CD4-positive, alpha-beta T cell treated with Interleukin-1 beta for 1 hour (primary cell): ENCODE results near the gene MAP3K7.

Experiments
- DNase-seq, 2 donors: peaks; one replicate each; pipeline ENCODE4 v3.0.0-alpha.2; 2020 to 2022

The MAP3K7 gene

DNA sequence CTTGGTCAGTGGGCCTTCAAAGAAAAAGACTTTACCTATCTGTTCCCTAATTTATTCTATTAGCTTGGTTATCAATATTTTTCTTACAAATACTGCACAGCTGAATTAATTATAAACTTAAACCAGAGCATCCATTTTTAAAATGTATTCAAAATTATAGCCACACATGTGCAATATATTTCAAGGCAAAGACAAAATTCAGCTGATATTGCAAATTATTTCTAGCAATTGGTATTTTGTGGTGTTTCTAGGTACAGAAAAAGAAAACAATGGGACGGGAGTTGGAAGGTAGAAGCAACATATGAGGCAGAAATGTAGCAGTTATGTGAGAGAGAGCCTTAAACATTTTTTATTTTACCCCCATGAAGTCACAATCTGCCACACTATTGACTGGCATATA lies 64.9 kb downstream of the MAP3K7 start:
- DNase-seq, result no peak

DNA sequence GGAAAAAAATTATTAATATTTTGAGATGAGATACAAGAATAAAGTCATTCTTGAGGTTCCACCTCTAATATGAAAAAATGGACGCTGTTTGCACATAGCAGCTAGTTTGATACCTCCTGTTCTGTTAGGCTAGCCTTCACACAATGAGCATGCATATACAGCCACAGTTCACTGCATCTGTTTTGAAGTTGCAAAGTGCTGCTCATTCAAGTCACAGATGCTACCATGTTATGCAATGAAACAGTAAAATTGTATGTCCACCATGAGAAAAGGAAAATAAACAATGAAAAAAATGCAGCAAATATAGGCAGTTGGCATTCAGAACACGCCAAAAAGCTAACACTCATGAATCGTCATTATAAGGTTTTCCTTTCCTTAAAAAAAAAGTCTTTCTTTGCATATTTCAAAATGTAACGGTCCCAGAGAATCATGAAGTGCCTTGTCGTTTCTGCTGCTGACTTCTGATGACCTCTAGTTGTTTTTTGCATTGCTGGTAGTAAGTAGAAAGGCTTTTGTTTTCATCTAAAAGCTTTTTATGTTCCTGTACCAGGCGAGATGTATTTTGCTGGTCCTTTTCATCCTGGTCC lies 70.7 kb downstream of the MAP3K7 start:
- DNase-seq, result no peak

DNA sequence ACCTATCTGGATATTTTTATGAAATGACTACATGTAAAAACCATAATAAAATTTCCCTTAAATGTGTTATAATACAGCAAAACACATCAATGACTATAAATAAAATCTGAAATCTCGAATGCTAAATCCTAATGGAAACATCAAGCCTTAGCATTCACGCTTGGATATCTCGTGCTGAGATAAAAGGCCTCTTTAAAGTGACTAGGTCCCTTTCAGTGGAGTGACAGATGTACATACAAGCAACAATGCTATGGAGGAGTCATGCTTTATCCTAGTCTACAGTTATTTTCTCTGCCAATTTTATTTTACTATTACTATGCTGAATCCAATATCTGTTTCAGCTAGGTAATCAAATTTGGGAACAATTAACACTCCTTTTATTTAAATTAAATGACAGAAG lies 72.4 kb downstream of the MAP3K7 start:
- DNase-seq, result no peak

- no peak for DNase-seq
These were observed 78.1 kb downstream of the MAP3K7 start for GRCh38 chr6:90508753-90509152.

DNA sequence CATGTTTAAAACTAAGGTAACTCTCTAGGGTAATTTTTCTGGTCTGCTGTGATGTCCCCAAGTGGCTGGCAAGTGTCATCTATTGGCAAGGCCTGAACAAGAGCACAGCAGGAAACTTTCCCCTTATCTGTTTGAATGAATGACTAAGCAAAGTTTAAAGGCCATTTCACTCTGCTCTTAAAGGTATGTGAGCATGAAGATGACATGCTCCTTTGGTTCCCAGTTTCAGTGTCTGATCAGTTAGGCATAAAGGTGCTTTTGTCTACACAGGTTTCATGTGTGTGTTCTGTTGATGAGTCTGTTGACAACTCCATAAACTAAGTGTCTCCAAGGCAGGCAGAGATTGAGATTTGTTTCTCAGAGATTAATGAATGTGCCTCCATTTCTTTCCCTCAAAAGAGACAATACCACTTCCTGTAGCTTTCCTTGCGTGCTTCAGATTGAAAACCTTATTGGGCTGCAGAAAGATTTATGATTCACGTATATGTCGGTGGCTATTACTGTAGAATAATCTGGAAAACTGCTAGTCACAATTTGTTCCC lies 83.9 kb downstream of the MAP3K7 start:
- no peak for DNase-seq

DNA sequence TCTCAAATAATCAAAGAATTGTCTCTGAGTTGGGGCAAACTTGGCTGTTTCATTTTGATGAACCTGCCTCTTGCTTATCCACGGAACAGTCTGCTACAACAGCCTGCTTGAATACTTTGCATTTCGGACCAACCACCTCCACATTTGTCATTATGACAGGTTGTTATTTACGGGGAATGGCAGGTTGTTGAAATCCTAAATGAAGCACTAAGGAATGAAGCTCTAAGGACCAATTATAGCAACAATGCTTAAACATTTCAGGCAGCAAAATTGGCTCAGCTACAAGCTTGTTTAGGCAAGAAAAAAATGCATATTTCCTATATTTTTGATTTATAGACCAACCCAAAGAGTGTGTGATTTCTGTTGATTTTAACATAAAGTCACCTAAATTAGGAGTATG lies 84.5 kb downstream of the MAP3K7 start:
- no peak for DNase-seq

GRCh38 chr6:90500458-90500857 lies 86.4 kb downstream of the MAP3K7 start:
- DNase-seq, result no peak

DNA sequence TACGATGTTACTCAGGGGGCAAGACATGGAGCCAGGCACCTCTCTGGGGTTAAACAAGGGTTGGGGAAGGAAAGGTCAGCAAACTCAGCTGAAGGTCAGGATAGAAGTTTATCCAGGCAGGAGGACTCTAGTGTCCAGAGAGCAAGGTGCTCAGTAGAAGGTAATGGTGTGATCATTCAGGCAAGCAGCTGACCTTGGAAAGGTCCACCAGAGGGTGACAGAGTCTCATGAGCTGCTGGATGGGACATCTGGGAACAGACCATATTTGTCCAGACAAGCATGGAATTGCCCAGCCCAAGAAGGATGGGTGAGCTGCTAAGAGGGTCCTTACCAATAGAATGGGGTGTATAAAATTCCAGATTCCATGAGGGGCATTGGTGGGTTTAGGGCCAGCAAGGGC lies 89.5 kb downstream of the MAP3K7 start:
- DNase-seq, result no peak

GRCh38 chr6:90496258-90497016 lies 90.4 kb downstream of the MAP3K7 start:
- DNase-seq, result no peak

DNA sequence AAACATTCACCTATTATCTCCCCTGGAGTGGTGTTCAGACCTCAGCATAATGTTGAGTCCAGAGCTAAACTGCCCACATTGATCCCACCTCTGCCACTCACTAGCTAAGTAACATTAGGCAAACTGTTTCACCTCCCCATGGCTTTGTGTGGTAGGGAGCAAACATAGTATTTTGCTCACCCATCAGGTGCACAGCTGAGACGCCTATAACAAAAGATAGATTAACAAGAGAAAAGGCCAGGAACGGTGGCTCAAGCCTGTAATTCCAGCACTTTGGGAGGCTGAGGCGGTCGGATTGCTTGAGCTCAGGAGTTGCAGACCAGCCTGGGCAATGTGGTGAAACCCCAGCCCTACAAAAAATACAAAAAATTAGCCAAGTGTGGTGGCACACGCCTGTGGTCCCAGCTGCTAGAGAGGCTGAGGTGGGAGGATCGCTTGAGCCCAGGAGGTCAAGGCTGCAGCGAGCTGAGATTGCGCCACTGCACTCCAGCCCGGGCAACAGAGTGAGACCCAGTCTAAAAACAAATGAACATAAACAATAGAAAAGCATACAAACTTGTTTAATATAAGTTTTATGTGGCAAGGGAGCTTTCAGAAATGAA lies 91.6 kb downstream of the MAP3K7 start:
- no peak for DNase-seq

GRCh38 chr6:90494067-90494780 lies 92.6 kb downstream of the MAP3K7 start:
- no peak for DNase-seq

DNA sequence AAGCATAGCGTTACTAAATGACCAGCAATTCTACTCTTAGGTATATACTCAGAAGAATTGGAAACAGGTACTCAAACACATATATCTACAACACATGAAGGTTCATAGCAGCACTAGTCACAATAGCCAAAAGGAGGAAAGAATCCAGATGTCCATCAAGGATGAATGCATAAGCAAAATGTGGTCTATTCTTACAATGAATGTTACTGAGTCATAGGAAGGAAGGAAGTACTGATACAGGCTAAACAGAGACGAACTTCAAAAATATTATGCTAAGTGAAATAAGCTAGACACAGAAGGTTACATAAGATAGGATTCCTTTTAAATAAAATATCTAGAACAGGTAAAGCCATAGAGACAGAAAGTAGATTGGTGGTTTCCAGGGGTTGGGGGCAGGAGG lies 93.5 kb downstream of the MAP3K7 start:
- no peak for DNase-seq

GRCh38 chr6:90492798-90493197 lies 94.1 kb downstream of the MAP3K7 start:
- DNase-seq, result no peak

DNA sequence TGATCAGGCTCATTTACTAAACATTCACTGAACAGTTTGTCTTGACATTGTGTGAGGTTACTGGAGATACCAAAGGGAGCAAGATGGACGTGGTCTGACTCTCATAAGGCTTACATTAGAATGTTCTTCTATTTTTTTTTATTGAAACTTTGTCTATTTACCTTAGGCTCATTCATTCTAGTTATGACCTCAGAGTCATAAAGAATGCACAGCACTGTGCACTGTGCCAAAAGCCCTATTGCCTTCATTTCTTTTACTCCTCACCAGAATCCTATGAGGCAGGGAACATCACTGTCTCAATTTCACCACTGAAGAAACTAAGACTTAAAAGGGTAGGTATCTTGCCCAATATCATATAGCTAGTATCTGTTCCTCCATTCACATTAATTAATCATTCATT lies 94.5 kb downstream of the MAP3K7 start:
- DNase-seq, result no peak

DNA sequence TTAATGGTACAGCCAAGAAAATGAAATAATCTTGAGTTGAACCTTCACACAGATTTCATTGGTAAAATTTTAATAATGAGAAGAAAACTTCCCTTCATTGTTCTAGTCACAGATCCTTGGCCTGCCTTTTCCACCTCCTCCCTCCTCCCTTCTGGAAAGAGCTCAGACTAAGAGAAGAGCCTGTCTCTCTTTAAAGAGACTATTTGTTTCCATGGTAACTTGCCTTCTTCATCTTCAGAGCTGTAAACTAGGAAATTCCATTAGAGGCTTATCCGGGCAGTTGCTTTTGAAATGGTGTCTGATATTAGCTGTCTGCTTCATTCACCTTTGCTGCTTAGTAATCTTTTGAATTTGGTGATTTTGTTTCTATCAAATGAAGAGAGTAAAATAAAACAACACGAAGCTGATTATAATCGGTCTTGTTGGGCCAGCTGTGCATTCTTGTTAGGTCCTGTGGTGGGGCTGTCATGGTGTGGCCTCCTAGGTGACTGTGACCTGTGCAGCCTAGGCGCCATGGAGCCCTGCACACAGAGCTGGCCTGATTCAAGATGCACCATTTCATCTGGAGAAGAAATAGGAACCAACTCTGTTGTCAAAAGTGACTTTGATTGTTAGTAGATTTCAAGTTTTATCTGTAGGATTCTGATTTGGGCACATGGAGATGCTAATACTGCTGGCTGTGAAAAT lies 96.7 kb downstream of the MAP3K7 start:
- no peak for DNase-seq

DNA sequence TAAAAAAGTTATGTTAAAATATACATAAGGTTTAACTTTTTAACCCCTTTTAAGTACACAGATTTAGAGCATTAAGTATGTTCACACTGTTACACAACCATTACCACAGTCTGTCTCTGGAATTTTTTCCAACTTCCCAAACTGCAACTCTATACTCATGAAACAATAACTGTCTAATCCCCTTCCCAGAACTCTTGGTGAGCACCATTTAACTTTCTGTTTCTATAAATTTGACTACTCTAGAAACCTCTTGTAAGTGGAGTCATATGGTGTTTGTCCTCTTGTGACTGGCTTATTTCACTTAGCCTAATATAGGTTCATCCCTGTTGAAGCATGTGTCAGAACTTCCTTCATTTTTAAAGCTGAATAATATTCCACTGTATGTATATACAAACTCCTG lies 98.1 kb downstream of the MAP3K7 start:
- no peak for DNase-seq

GRCh38 chr6:90485635-90486277 lies 101.1 kb downstream of the MAP3K7 start:
- DNase-seq, result no peak

DNA sequence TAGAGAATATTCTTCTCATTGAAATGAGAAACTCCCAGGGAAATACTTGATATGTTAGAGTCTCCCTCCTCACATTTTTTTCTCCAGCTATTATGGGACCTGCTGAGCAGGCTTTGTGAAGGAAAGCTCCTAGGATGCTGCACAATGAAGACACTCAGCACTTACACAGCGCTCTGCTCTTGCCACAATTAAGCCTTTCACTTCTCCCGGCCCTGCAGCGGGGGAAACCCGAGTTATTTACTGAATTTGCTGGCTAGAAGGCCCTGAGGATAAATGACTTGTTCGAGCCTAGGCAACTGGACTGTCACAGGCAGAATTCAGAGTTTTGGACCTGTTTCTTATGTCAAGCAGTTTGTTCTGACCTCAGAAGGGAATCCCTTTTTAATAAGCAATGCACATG lies 102.0 kb downstream of the MAP3K7 start:
- no peak for DNase-seq

GRCh38 chr6:90484385-90484784 lies 102.5 kb downstream of the MAP3K7 start:
- DNase-seq, result no peak

DNA sequence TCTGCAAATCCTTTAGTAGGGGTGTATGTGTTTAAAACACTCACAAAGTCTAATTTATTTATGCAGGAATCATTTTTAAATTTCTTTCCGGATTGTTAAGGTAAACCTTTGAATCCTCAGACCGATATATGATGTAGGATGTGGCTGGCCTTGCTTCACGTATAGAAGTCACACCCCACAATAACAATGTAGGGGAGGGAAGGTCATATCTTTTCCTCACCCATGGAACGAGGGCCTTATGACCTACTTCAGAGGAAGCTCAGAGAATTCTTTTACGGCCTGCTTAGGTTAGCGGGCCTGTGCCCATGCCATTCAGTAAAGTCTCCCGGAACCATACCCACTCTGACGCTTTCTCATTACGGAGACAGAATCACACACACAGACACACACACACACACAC lies 102.9 kb downstream of the MAP3K7 start:
- no peak for DNase-seq

GRCh38 chr6:90483116-90483839 lies 103.6 kb downstream of the MAP3K7 start:
- DNase-seq, result no peak

GRCh38 chr6:90480666-90481065 lies 106.2 kb downstream of the MAP3K7 start:
- no peak for DNase-seq
